H1 (cell line): Measurements from ENCODE around the gene C19orf12. TPM values are rescaled to one million over a fixed set of nuclear protein-coding genes. Genes with fewer than 3 reads are reported as not detected.

ENCODE experiments used
- BRCA1 ChIP-seq: IDR thresholded peaks from 2 replicates; pipeline ENCODE4 v1.6.1; 2012; ENCODE audit warnings: low read depth, low read length, improper control_type of control experiment
- CREB1 ChIP-seq: IDR thresholded peaks from 2 replicates; pipeline ENCODE4 v1.6.1; 2012; ENCODE audit warnings: inconsistent platforms
- GTF2F1 ChIP-seq: IDR thresholded peaks from 2 replicates; pipeline ENCODE4 v1.6.1; 2012; ENCODE audit warnings: low read depth, low read length, improper control_type of control experiment, borderline replicate concordance
- NRF1 ChIP-seq: IDR thresholded peaks from 2 replicates; pipeline ENCODE4 v1.6.1; 2011; ENCODE audit warnings: mild to moderate bottlenecking, low read depth, low read length, improper control_type of control experiment
- POLR2AphosphoS5 ChIP-seq: IDR thresholded peaks from 2 replicates; pipeline ENCODE4 v1.6.1; 2011; ENCODE audit warnings: low read depth, low read length
- SP4 ChIP-seq: IDR thresholded peaks from 2 replicates; pipeline ENCODE4 v1.6.1; 2012; ENCODE audit warnings: low read length, inconsistent platforms
- SUZ12 ChIP-seq: fragments of 200-600 bp; sonication (generic); IDR thresholded peaks from 2 replicates; pipeline ENCODE4 v1.6.1; 2012; ENCODE audit warnings: mild to moderate bottlenecking, inconsistent platforms, low read length, moderate library complexity, mixed read lengths
- TCF12 ChIP-seq: IDR thresholded peaks from 2 replicates; pipeline ENCODE4 v1.6.1; 2011; ENCODE audit warnings: low read depth, mild to moderate bottlenecking, low read length
- polyA plus RNA-seq, 7 experiments: library from polyadenylated mRNA; depleted of rRNA in 3 of 7; stranded (reverse) in 5 of 7; unstranded in 2 of 7; fragments of >200 nt in 5 of 7; fragments of 200-250 nt in 2 of 7; gene quantifications; 1 replicate in 5 of 7; 2 replicates in 1 of 7; 4 replicates in 1 of 7; pipeline versions ENCODE4 v1.2.1 to v1.2.3, GENCODE V29; 2011 to 2013; ENCODE audit warnings: missing spikeins in 2 of 7, mixed read lengths in 2 of 7
- total RNA-seq: library from RNA; stranded (reverse); fragmentation: NEBNext Ultra II Directional; extraction: Animal tissue kit (Norgen Biotek cat#: 25700); gene quantifications from 2 replicates; pipeline ENCODE4 v1.2.1, GENCODE V29; 2021
- TF ChIP-seq, protein P1 (sequence below), 3 experiments: IDR thresholded peaks; 1 replicate in 2 of 3; 2 replicates in 1 of 3; pipeline versions ENCODE4 v1.5.1 to v1.6.1; 2011; ENCODE audit warnings: low read length in 3 of 3, mild to moderate bottlenecking in 3 of 3, inconsistent platforms in 2 of 3, low read depth in 1 of 3, moderate library complexity in 1 of 3; ENCODE audit not compliant: insufficient read depth in 1 of 3; ENCODE audit errors: control extremely low read depth in 1 of 3
- TF ChIP-seq, protein P2 (sequence below): IDR thresholded peaks from 2 replicates; pipeline ENCODE4 v1.6.1; 2011; ENCODE audit warnings: low read length, improper control_type of control experiment

Gene C19orf12
- total and polyA plus RNA-seq, 2 of the 8 experiments (the other 6 are each of a cell fraction or from before 2014, with no cell fraction given): 10.7 to 11.9 TPM

GRCh38 chr19:29679598-29680210, 35.4 kb downstream of the C19orf12 start (continued):
- TF ChIP-seq, protein P1, sequence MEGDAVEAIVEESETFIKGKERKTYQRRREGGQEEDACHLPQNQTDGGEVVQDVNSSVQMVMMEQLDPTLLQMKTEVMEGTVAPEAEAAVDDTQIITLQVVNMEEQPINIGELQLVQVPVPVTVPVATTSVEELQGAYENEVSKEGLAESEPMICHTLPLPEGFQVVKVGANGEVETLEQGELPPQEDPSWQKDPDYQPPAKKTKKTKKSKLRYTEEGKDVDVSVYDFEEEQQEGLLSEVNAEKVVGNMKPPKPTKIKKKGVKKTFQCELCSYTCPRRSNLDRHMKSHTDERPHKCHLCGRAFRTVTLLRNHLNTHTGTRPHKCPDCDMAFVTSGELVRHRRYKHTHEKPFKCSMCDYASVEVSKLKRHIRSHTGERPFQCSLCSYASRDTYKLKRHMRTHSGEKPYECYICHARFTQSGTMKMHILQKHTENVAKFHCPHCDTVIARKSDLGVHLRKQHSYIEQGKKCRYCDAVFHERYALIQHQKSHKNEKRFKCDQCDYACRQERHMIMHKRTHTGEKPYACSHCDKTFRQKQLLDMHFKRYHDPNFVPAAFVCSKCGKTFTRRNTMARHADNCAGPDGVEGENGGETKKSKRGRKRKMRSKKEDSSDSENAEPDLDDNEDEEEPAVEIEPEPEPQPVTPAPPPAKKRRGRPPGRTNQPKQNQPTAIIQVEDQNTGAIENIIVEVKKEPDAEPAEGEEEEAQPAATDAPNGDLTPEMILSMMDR (IDR thresholded peaks at IDR 0.05; ENCODE audit: control extremely low read depth in 1 of 3, insufficient read depth in 1 of 3, low read depth in 1 of 3, low read length in 3 of 3): no peak
- TF ChIP-seq NRF1: no peak
- no peak for TF ChIP-seq SP4
- no peak for TF ChIP-seq POLR2AphosphoS5
- no peak for TF ChIP-seq SUZ12
- no peak for TF ChIP-seq CREB1
- no peak for TF ChIP-seq GTF2F1
- TF ChIP-seq BRCA1: no peak
- TF ChIP-seq, protein P2, sequence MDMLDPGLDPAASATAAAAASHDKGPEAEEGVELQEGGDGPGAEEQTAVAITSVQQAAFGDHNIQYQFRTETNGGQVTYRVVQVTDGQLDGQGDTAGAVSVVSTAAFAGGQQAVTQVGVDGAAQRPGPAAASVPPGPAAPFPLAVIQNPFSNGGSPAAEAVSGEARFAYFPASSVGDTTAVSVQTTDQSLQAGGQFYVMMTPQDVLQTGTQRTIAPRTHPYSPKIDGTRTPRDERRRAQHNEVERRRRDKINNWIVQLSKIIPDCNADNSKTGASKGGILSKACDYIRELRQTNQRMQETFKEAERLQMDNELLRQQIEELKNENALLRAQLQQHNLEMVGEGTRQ: no peak
- TF ChIP-seq TCF12: no peak
